Caco-2 (cell line): ENCODE results near the gene KDM4B. TPM values are rescaled to one million over a fixed set of nuclear protein-coding genes. Genes with fewer than 3 reads are reported as not detected.

ENCODE experiments used
- BruUV-seq: library from RNA; stranded (reverse); fragments of 400-500 nt; replicated peaks from 2 replicates; lab custom pipeline; 2021; lab: Mats Ljungman, UMichigan
- CTCF ChIA-PET: fragments of 300-600 bp; sonication (Branson Sonifier 250); formaldehyde crosslinking; loops from one replicate; lab custom pipeline; 2022; ENCODE audit warnings: antibody characterized with exemption; lab: Charles Lee
- POLR2A ChIA-PET: fragments of 300-600 bp; sonication (Branson Sonifier 250); formaldehyde crosslinking; loops from one replicate; lab custom pipeline; 2022; ENCODE audit warnings: antibody characterized with exemption; lab: Charles Lee
- DNase-seq, 2 experiments: peaks; one replicate each; pipeline versions ENCODE4 v3.0.0 to v3.0.0-alpha.2; 2020 to 2022
- H3K27me3 ChIP-seq: replicated peaks from 2 replicates; pipeline ENCODE4 v1.6.0; 2011; ENCODE audit warnings: low read length; ENCODE audit not compliant: control insufficient read depth, insufficient read depth
- H3K36me3 ChIP-seq: 2 replicates; pipeline ENCODE4 v1.5.1; 2011; ENCODE audit warnings: low read length; ENCODE audit not compliant: control insufficient read depth, insufficient read depth
- H3K4me1 ChIP-seq: fragments of 250-450 bp; sonication (Bioruptor Pico); 2 replicates; pipeline ENCODE4 v1.5.1; 2020; ENCODE audit warnings: mild to moderate bottlenecking
- H3K4me3 ChIP-seq: 2 replicates; pipeline ENCODE4 v1.5.1; 2011; ENCODE audit warnings: low read depth, mild to moderate bottlenecking, control low read depth, low read length
- H3K9me3 ChIP-seq: fragments of 250-450 bp; sonication (Bioruptor Pico); 2 replicates; pipeline ENCODE4 v1.5.1; 2020; ENCODE audit warnings: mild to moderate bottlenecking, moderate library complexity
- H3K27ac Mint-ChIP-seq: one replicate; pipeline ENCODE4 v1.8.0; 2022; ENCODE audit warnings: mixed read lengths; ENCODE audit not compliant: unreplicated experiment
- H3K27me3 Mint-ChIP-seq: one replicate; pipeline ENCODE4 v1.8.0; 2022; ENCODE audit warnings: mixed read lengths; ENCODE audit not compliant: insufficient read depth, unreplicated experiment
- H3K36me3 Mint-ChIP-seq: one replicate; pipeline ENCODE4 v1.8.0; 2022; ENCODE audit warnings: mild to moderate bottlenecking, mixed read lengths; ENCODE audit not compliant: insufficient read depth, unreplicated experiment
- H3K4me1 Mint-ChIP-seq: one replicate; pipeline ENCODE4 v1.8.0; 2022; ENCODE audit warnings: low read depth, mixed read lengths; ENCODE audit not compliant: unreplicated experiment
- H3K4me3 Mint-ChIP-seq: one replicate; pipeline ENCODE4 v1.8.0; 2022; ENCODE audit warnings: mild to moderate bottlenecking, moderate library complexity, mixed read lengths; ENCODE audit not compliant: unreplicated experiment
- H3K9me3 Mint-ChIP-seq: one replicate; pipeline ENCODE4 v1.8.0; 2022; ENCODE audit warnings: mixed read lengths; ENCODE audit not compliant: unreplicated experiment
- CTCF ChIP-seq, 2 experiments: fragments of 200-600 bp in 1 of 2; IDR thresholded peaks; 1 replicate in 1 of 2; 2 replicates in 1 of 2; pipeline versions ENCODE4 v1.5.1 to v1.8.0; 2011 to 2022; ENCODE audit warnings: antibody characterized with exemption in 1 of 2, control low read depth in 1 of 2, inconsistent platforms in 1 of 2, low read depth in 1 of 2, low read length in 1 of 2, mild to moderate bottlenecking in 1 of 2, moderate library complexity in 1 of 2; ENCODE audit not compliant: insufficient read depth in 1 of 2, severe bottlenecking in 1 of 2, unreplicated experiment in 1 of 2
- intact Hi-C: fragments of 100-400 bp; cut with micrococcal nuclease; formaldehyde crosslinking; loops from one replicate; pipeline ENCODE4 v1.10.0; 2022; ENCODE audit not compliant: unreplicated experiment
- total RNA-seq: library from RNA; stranded (reverse); gene quantifications from 2 replicates; pipeline ENCODE4 v1.2.3, GENCODE V29; 2022

Gene KDM4B
- total RNA-seq, 1 experiment from 2014 or later = 27.4 TPM

GRCh38 chr19:5091684-5092480 lies 123.0 kb downstream of the KDM4B start:
- H3K4me3 ChIP-seq = no peak overlapping the region
- Mint-ChIP-seq H3K9me3 (no peaks in the 10 kb centered on the region), H3K36me3 (peaks cover 8% of the 10 kb centered on the region), H3K4me3 (no peak overlapping the region), H3K27me3 (no peaks in the 10 kb centered on the region), H3K4me1 (no peaks in the 10 kb centered on the region), H3K27ac (no peak overlapping the region)
- no peaks in the 10 kb centered on the region for H3K36me3 ChIP-seq
- no peak for DNase-seq
- H3K4me1 ChIP-seq = no peaks in the 10 kb centered on the region
- no peak for TF ChIP-seq CTCF (IDR thresholded peaks at IDR 0.05; ENCODE audit: insufficient read depth in 1 of 2, low read depth in 1 of 2, low read length in 1 of 2, severe bottlenecking in 1 of 2, unreplicated experiment in 1 of 2)
- ChIA-PET POLR2A (no interaction called here), CTCF (no interaction called here)
- BruUV-seq = no TSS peak
- no peaks in the 10 kb centered on the region for H3K27me3 ChIP-seq
- intact Hi-C loops = no loop called here
- H3K9me3 ChIP-seq = no peaks in the 10 kb centered on the region

GRCh38 chr19:5092481-5092843 lies 123.5 kb downstream of the KDM4B start:
- Mint-ChIP-seq H3K27ac (no peak overlapping the region), H3K36me3 (peaks cover 14% of the 10 kb centered on the region), H3K4me1 (no peaks in the 10 kb centered on the region), H3K27me3 (no peaks in the 10 kb centered on the region), H3K9me3 (no peaks in the 10 kb centered on the region), H3K4me3 (no peak overlapping the region)
- TF ChIP-seq CTCF (IDR thresholded peaks at IDR 0.05; ENCODE audit: insufficient read depth in 1 of 2, low read depth in 1 of 2, low read length in 1 of 2, severe bottlenecking in 1 of 2, unreplicated experiment in 1 of 2) = no peak
- CTCF ChIA-PET = no interaction called here
- Histone ChIP-seq H3K4me1 (no peaks in the 10 kb centered on the region), H3K27me3 (no peaks in the 10 kb centered on the region), H3K36me3 (no peaks in the 10 kb centered on the region), H3K4me3 (no peak overlapping the region), H3K9me3 (no peaks in the 10 kb centered on the region)
- POLR2A ChIA-PET = no interaction called here
- DNase-seq = no peak
- intact Hi-C loops = no loop called here
- BruUV-seq = no TSS peak

GRCh38 chr19:5093297-5093928 lies 124.5 kb downstream of the KDM4B start:
- H3K36me3 Mint-ChIP-seq = peaks cover 22% of the 10 kb centered on the region
- Histone ChIP-seq H3K9me3 (no peaks in the 10 kb centered on the region; the same call in 1 of the 2 replicates), H3K36me3 (no peaks in the 10 kb centered on the region), H3K4me1 (no peaks in the 10 kb centered on the region), H3K27me3 (no peaks in the 10 kb centered on the region), H3K4me3 (no peak overlapping the region)
- POLR2A ChIA-PET = no interaction called here
- no peak overlapping the region for H3K4me3 Mint-ChIP-seq
- BruUV-seq = no TSS peak
- TF ChIP-seq CTCF (IDR thresholded peaks at IDR 0.05; ENCODE audit: insufficient read depth in 1 of 2, low read depth in 1 of 2, low read length in 1 of 2, severe bottlenecking in 1 of 2, unreplicated experiment in 1 of 2) = no peak
- no peak for DNase-seq
- CTCF ChIA-PET = no interaction called here
- no peaks in the 10 kb centered on the region for H3K4me1 Mint-ChIP-seq
- intact Hi-C loops = no loop called here
- no peak overlapping the region for H3K27ac Mint-ChIP-seq
- H3K27me3 Mint-ChIP-seq = no peaks in the 10 kb centered on the region
- no peaks in the 10 kb centered on the region for H3K9me3 Mint-ChIP-seq
